Stimulated activated CD4-positive, alpha-beta T cell treated with anti-CD3 and anti-CD28 coated beads, Interleukin-4, amount 100 ng/mL, for 48 hours (primary cell): ENCODE data around the gene ADGRL2.

ENCODE experiments used
- DNase-seq, 2 donors: peaks; one replicate each; pipeline ENCODE4 v3.0.0-alpha.2; 2020; ENCODE audit warnings: low read depth in 2 of 2

Gene ADGRL2

GRCh38 chr1:81800695-81801650 lies at the start of gene ADGRL2:
ADGRL2 (plus strand) TSS chr1:81800934; CDS start chr1:81836985, 36,051 bp downstream.
- no peak for DNase-seq

DNA sequence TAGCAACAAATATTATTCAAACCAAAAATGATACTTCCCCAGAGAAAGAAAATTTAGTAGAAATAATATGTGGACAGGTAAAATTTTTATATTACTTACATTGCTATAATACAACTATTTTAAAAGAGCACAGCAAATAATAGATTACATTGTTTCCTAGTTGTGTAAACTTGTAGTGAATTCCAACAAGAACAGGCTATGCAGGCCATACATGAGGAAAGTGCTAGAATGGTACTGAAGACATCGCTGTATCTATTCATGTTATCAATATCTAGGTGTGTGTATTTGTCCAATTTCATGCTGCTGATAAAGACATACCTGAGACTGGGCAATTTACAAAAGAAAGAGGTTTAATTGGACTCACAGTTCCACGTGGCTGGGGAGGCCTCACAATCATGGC lies 47.9 kb upstream of the ADGRL2 start:
- DNase-seq: no peak

GRCh38 chr1:81754424-81754823 lies 46.3 kb upstream of the ADGRL2 start:
- no peak for DNase-seq

DNA sequence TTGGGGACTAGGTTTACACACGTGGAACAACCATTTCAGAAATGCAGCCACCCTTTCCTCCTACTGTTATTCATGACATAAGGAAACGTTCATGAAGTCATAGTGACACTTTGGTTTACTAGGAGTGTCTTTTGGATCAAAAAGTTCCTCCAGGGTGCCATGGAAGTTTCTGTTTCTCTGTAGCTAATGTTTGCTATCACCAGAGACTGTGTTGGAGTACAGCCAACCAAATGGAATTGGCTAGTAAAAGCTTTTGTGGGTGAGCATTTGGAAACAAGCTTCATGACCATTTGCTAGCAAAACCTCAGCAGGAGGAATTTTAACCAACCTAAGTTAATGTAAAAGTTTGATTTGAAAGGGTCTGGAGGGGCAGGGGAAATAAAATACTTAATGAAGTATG lies 43.9 kb upstream of the ADGRL2 start:
- no peak for DNase-seq

DNA sequence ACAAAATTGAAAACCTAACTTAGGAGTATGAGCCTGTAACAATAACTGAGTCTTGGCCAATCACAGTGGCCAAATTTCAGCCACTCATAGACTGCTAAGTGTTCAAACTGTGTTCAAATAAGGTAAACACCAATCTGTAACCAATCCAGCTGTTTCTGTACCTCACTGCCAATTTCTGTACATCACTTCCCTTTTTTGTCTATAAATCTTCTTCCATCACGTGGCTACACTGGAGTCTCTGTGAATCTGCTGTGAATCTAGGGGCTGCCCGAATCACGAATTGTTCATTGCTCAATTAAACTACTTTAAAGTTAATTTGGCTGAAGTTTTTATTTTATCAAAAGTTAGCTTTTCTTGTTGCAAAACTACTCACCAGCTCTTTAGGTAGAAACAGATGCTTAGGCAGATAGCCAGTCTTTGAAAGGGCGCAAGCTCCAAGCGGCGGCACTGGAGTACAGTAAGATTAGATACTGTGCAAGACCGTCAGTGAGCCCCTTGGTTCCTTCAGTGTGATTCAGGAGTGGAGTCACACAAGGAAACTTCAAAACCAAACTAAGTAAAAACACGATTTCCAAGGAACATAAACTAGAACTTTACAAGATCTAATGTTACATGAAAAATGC lies 43.2 kb upstream of the ADGRL2 start:
- no peak for DNase-seq

DNA sequence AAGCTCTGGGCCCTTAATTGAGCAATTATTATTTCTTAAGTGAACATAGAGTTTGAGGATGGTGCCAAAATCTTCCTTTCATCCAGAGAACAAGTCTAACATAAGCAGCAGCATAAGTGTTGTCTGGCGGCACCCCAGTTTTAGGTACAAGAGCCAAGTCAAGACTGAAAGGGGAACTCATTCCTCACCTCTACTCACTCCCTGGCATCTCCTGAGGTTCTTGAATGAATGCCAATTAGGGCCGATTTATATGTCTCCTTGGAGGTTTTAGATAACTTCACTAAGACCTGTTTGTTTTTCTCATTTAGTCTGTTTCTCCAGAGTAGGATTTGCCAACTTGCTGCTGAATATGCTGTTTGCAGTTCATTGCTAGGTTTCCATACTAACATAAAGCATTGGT lies 42.6 kb upstream of the ADGRL2 start:
- DNase-seq: no peak

- DNase-seq: no peak
Observed at GRCh38 chr1:81760477-81761097, 40.1 kb upstream of the ADGRL2 start.

DNA sequence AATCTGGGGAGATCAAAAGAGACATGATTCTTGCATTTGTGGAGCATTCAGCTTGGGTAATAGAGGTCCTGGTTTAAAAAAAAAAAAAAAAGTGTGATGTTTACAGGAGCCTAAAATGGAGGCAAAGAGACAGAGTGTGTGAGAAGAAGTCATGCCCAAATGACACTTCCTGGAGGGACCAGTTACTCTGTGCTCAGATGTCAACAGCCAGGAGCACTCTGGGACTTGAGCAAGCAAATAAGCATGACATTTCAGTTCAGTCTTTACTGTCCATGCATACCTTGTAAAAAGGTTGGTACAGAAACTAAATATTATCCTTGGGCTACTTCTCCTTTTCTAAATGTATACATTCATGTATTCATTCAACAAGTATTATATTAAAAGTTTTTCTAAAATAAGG lies 25.2 kb upstream of the ADGRL2 start:
- DNase-seq: no peak

DNA sequence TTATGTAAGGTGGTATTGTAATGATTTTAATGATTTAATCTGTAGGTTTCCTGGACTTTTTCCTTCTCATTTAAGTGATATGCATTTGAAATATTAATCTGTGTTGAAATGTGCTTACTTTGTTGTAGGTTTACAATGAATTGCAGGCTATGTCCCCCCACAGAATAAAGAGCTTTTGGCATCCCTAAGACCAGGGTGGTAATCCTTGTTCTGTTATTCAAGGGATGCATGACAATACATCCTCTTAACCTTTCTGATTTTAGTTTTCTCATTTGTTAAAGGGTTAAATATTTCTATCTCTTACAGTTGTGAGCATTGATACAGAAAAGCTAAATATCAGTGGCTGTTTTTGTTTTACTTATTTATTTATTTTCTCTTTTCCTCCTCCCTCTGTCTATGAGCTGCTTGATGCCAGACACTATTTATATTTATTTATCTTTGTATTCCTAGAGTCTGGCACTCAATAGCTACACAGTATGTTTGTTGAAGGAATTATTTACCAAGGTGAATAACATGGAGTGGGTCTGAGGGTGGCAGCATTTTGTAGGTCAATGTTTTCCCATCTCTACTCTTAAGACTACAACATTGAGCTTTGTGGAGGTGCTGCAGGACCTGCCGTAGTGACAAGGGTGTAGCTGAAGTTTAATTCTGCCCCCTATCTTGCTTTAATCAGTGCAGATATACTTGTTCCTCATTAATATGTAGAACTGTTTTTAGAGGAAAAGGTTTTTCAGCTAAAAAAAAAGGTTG lies 19.9 kb upstream of the ADGRL2 start:
- no peak for DNase-seq

- no peak for DNase-seq
Observed at GRCh38 chr1:81781749-81782148, 19.0 kb upstream of the ADGRL2 start.

DNA sequence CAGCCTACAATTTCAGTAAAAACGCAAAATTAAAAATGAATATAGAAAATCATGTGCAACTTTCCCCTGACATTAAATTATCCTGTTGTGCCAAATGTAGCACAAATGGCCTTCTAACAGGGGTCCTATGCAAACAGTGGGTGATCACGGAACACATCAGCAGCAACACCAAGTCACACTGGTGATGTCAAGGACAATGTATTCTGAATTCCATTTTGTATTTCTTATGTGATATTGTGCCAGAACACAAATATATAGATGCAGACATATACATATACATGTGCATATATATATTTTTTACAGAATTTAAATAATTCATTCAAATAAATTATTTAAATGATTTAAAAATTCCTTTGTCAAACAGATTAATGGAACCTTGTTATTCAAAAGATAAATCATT lies 8.6 kb upstream of the ADGRL2 start:
- DNase-seq: no peak

DNA sequence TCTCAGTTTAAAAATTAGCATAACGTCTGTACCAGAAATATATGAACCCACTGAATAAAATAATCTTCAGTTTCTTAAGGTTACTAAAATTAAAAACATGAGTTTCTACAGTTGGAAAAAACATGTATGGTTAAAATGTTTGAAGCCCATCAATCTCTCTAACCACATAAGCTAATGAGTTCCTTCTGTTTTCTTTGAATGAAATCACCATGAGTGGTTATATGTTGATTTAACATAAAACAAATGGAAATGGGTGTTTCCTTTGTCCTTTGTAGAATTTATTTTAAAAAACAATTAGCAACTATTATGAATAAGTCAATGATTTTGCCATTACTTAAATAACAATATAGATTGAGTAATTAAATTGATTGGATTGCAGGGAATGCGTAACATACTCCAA lies 3.0 kb upstream of the ADGRL2 start:
- no peak for DNase-seq

DNA sequence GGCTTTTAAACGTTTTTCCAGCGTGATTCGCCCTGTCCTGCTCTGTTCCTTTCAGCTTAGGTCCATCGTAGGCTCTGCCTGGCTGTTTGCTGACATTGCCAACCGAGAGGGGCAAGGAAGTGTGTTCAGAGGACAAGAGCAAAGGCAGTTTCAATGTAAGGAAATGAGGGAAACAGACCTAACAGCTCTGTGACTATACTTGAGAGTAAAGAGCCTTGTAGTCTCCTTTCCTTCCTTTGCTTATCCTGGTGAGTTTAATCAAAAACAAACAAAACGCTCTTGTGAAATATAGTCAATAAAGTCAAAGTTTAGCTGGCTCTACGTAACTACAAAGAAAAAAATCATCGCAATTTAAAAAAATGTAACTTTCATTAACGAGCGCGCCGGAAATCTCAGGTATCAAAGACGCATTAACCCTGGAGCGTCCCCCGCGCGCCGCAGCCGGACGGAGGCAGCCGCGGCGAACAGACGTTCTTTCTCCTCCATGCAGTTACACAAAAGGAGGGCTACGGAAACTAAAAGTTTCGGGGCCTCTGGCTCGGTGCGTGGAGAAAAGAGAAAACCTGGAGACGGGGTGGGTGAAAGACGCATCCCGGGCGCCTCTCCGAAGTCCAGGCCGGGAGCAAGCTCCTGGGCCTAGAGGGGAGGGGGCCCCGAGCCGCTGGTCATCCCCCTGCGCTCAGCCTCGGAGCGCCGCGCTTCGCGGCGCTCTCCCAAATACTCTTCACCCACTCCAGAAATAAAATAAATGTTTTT lies 617 bp upstream of the ADGRL2 start:
- no peak for DNase-seq

- DNase-seq: no peak
Observed at GRCh38 chr1:81801651-81802456, 1.1 kb downstream of the ADGRL2 start.

GRCh38 chr1:81802457-81802706 lies 1.6 kb downstream of the ADGRL2 start:
- DNase-seq: no peak

DNA sequence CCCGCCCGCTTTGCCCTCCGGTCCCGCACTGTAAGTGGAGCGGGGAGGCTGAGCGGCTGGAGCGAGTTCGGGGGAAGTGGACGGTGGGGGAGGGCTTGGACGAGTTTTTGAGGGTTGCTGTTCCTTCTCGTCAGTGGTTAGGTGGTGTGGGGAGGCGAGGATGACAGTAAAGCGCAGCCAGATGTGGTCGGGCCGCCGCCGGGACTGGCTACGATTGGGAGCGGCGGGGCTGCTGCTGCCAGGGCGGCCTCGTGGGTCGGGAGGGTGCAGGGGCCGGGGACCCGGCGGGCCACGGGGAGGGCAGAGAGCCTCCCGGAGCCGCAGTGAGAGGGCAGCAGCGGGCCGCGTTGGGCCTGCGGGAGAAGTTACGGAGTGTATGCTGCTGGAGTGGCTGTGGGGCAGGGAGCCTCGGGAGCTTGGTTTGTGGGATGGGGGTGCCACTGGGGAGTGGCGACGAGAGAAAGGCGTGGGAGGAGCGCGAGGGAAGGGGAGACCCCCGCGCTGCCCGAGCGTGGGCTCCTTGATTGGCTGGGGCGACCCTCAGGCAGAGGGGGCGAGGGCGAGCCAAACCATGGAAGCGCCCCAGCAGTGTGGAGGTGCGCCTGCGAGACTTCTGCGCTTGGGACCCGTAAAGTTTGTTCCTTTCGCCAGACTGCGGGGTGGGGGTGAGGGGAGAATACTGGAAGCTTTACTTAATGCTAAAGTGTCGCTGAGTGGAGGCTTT lies 2.1 kb downstream of the ADGRL2 start:
- no peak for DNase-seq

- no peak for DNase-seq
Observed at GRCh38 chr1:81803431-81804110, 2.8 kb downstream of the ADGRL2 start.

- no peak for DNase-seq
Observed at GRCh38 chr1:81804312-81804711, 3.6 kb downstream of the ADGRL2 start.
